ENCODE data around the gene INHBB. TPM values are rescaled to one million over a fixed set of nuclear protein-coding genes. Genes with fewer than 3 reads are reported as not detected.

Gene INHBB
- total RNA-seq, 1 experiment from 2014 or later, result 223 TPM

- peak overlapping the region; percentile 47 for H2AFZ ChIP-seq (ENCODE audit: low read length)
- ATAC-seq (peak; percentile 62), DNase-seq (peak; percentile 94)
- BruUV-seq (replicated peaks), result TSS peak; percentile 46
- H3K4me2 ChIP-seq (ENCODE audit: low read length), result peak overlapping the region; percentile 82
- no peaks in the 10 kb centered on the region for H4K20me1 ChIP-seq (ENCODE audit: low read length)
- TF ChIP-seq EZH2 (IDR thresholded peaks at IDR 0.05; ENCODE audit: low read length, unreplicated experiment), result no peak
- TF ChIP-seq EZH2phosphoT487 (IDR thresholded peaks at IDR 0.05; ENCODE audit: borderline replicate concordance, low read length), result peak; percentile 89
- no peak for TF ChIP-seq CTCF (conservative IDR thresholded peaks at IDR 0.05; ENCODE audit: low read depth, low read length)
- H3K9ac ChIP-seq (ENCODE audit: low read length), result peak overlapping the region; percentile 68
- no peaks in the 10 kb centered on the region for H3K36me3 ChIP-seq (ENCODE audit: low read depth, low read length)
- H3K9me2 ChIP-seq (replicated peaks; ENCODE audit: low read length), result no peaks in the 10 kb centered on the region
- POLR2A ChIA-PET (ENCODE audit: unreplicated experiment), result interaction anchor here (0.6 to 2.0 kb wide), 3 partner anchors 12 to 49 kb away, joined by 3 to 12 read pairs (median 4); no protein-coding TSS in a partner anchor
- CTCF ChIA-PET, result interaction anchor here (0.8 to 1.1 kb wide), 3 partner anchors 43 to 52 kb away, joined by 3 to 4 read pairs (median 3); no protein-coding TSS in a partner anchor
- 0 out of 2 replicates have a peak, but pooled peaks cover 4% of the 10 kb centered on the region for H3K79me2 ChIP-seq (ENCODE audit: low read length)
- no peaks in the 10 kb centered on the region for H3K9me3 ChIP-seq (ENCODE audit: low read length)
- intact Hi-C loops (cut with micrococcal nuclease), result loop anchor here (1.0 kb wide), 1 partner anchor 30 kb away; no protein-coding TSS in a partner anchor
- 0 out of 2 replicates have a peak overlapping the region, but pooled peaks have one; percentile 3 for H3K4me3 ChIP-seq (ENCODE audit: low read length)
- peaks cover 52% of the 10 kb centered on the region for H3K4me1 ChIP-seq (ENCODE audit: insufficient read depth, low read length)
- H3K27ac ChIP-seq (ENCODE audit: low read length), result peak overlapping the region; percentile 93
- no peaks in the 10 kb centered on the region for H3F3A ChIP-seq (ENCODE audit: low read length, unreplicated experiment)
- H3K27me3 ChIP-seq (ENCODE audit: low read length), result no peaks in the 10 kb centered on the region
Observed at GRCh38 chr2:120396861-120397811, 51.2 kb downstream of the INHBB start.

GRCh38 chr2:120398051-120398995 is 52.4 kb downstream of the INHBB start:
- BruUV-seq (replicated peaks), result no TSS peak
- H3K27ac ChIP-seq (ENCODE audit: low read length), result peak overlapping the region; percentile 93
- no peaks in the 10 kb centered on the region for H3K9me3 ChIP-seq (ENCODE audit: low read length)
- H3K4me2 ChIP-seq (ENCODE audit: low read length), result peak overlapping the region; percentile 82
- TF ChIP-seq CTCF (conservative IDR thresholded peaks at IDR 0.05; ENCODE audit: low read depth, low read length) (no peak), EZH2phosphoT487 (IDR thresholded peaks at IDR 0.05; ENCODE audit: borderline replicate concordance, low read length) (no peak), EZH2 (IDR thresholded peaks at IDR 0.05; ENCODE audit: low read length, unreplicated experiment) (no peak)
- peaks cover 56% of the 10 kb centered on the region for H3K4me1 ChIP-seq (ENCODE audit: insufficient read depth, low read length)
- no peak overlapping the region for H2AFZ ChIP-seq (ENCODE audit: low read length)
- no peaks in the 10 kb centered on the region for H3K36me3 ChIP-seq (ENCODE audit: low read depth, low read length)
- H3K79me2 ChIP-seq (ENCODE audit: low read length), result 0 out of 2 replicates have a peak, but pooled peaks cover 4% of the 10 kb centered on the region
- no peaks in the 10 kb centered on the region for H3K27me3 ChIP-seq (ENCODE audit: low read length)
- H3F3A ChIP-seq (ENCODE audit: low read length, unreplicated experiment), result no peaks in the 10 kb centered on the region
- POLR2A ChIA-PET (ENCODE audit: unreplicated experiment), result interaction anchor here (0.6 to 2.0 kb wide), 2 partner anchors 13 to 31 kb away, joined by 3 to 12 read pairs; no protein-coding TSS in a partner anchor
- H3K4me3 ChIP-seq (ENCODE audit: low read length), result peak overlapping the region; percentile 29
- intact Hi-C loops (cut with micrococcal nuclease), result loop anchor here (1.0 to 2.0 kb wide), 2 partner anchors 50 to 72 kb away; no protein-coding TSS in a partner anchor
- H3K9me2 ChIP-seq (replicated peaks; ENCODE audit: low read length), result no peaks in the 10 kb centered on the region
- H3K9ac ChIP-seq (ENCODE audit: low read length), result peak overlapping the region; percentile 75
- ATAC-seq (peak; percentile 5), DNase-seq (peak; percentile 88)
- H4K20me1 ChIP-seq (ENCODE audit: low read length), result no peaks in the 10 kb centered on the region
- CTCF ChIA-PET, result interaction anchor here (1.1 to 1.2 kb wide), 2 partner anchors 32 to 46 kb away, joined by 3 read pairs; no protein-coding TSS in a partner anchor
